NCI-H526 treated with DMSO at 0.1 percent for 48 hours (cell line): ENCODE results near the gene SSRP1.
A peak's percentile ranks its signal among the peaks of the same experiment; 100 is the strongest.

ENCODE experiments used
- DNase-seq: peaks from one replicate; lab custom pipeline; 2025; lab: John Stamatoyannopoulos, UW

The SSRP1 gene

GRCh38 chr11:57314221-57314973 lies 21.3 kb downstream of the SSRP1 start:
- no peak for DNase-seq

GRCh38 chr11:57313788-57314135 lies 21.9 kb downstream of the SSRP1 start:
- no peak for DNase-seq

GRCh38 chr11:57313071-57313787 lies 22.5 kb downstream of the SSRP1 start:
- DNase-seq = no peak

GRCh38 chr11:57312511-57313021 lies 23.1 kb downstream of the SSRP1 start:
- DNase-seq = no peak

DNA sequence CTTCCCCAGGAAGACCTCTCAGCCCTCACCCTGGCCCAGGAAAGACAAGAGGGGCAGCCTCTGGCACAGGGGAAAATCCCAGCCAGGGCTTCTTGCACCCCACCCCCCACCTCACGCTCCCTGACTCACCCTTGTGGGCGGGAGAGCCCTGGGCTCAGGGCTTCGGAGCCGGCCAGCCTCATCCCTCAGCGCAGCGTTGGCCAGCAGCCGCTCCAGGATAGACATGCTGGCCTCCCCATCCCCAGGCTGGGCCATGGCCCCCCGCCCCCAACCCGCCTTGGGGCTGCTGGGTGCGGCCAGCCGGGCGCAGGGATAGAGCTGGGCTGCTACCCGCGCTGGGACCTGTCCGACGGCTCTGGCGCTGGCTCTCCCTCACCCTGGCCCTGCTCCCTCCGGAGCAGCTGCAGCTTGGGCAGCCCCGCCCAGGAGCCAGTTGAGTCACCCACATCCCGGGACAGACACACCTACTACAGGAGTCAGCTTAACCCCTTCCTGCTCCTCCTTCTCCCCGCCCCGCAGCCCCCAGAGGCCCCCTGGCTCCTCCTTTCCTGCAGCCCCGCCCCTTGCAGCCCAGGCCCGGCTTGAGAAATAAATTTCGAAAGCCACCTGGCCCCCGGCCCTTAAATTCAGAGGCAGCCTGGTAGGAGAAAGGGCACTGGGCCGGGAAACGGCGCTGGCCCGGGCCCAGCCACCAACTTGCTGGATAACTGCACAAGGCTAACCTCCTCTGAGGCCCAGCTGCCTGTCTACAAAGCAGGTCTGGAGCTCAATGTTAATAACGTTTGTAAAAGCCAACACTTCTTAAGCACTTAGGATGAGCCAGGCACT lies 24.4 kb downstream of the SSRP1 start:
- DNase-seq = peak; percentile 81

DNA sequence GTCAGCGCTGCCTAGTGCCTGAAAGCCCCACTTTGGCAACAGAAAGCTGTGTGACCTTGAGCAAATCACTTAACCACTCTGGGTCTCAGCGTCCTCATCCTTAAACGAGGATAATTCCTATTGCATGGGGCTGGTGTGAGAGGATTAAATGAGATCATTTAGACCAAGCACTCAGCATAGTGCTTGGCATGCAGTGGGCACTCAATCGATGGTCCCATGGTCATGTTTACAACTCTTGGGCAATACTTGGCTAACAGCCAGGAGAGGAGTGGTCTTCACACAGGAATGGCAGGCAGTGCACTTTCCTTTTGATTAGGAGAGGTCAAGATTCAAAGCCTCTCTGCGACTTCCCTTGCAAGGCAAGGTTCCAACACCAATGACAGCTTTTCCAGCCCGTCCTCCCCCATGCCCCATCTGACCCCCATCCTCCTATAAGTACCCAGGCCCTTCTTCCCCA lies 25.0 kb downstream of the SSRP1 start:
- DNase-seq = no peak

- no peak for DNase-seq
Observed at GRCh38 chr11:57310091-57310490, 25.6 kb downstream of the SSRP1 start.

DNA sequence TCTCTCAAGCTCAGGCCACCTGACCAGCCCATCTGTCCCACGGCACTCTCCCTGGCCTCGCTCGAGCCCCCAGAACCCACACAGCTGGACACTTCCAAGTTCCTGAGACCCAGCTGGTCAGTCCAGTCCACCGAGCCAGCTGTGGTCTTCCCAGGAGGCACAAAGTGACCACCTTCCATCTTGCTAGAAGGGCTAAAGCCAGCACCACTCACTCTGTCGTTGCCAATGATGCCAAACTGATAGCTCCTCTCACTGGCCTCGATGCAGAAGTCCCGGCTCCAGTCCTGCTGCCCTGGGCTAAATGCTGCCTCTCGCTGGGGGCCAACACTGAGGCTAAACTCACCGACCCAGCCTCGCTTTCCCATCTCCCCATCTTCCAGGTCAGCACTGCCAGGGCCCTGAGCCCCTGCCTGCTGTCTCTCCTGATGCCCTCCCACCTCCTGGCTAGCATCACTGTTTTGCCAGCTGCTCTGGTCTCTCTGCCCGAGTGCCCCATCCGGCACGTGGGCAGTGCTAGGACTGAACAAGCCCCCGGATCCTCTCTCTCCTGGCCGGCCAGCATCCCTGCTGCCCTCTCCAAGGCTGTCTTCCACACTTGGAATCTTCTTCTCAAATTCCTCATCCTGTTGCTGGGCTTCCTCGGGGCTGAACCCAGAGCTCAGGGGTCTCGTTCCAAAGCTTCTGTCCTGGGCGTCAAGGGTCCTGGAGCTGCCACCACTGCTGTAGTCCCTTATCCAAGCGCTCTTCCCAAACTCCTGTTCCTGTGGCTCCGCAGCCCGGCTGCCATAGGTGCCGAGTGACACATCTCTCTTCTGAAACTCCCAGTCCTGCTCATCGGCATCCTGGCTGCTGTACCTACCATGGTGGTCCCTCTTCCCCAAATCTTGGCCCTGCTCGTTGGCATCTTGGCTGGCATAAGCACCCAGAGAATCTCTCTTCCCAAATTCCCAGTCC lies 26.3 kb downstream of the SSRP1 start:
- no peak for DNase-seq

DNA sequence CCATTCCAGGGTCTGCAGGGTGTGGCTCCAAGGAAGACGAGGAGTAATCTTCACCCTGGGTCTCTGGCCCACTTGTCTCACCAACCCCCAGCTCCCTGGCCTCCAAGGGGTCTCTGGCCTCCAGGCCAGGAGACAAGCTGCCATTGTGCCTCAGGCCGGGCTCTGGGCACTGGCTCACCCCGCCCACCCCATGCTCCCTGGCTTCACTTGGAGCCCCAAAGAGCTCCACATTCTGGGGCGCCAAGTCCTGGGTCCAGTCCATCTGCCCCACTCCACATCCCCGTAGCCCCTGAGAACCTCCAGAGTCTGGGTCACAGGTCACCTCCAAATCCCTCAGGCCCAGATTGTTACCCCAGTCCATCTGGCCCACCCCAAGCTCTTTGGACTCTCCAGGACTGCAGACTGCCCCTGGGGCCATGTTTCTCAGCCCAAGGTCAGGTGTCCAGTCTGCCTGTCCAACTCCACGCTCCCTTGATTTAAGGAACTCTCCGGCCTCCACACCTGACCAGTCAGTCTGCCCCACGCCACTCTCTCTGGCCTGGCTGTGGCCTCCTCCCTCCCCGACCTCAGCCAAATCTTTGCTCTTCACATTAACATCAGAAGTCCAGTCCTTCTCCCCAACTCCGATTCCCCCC lies 27.1 kb downstream of the SSRP1 start:
- DNase-seq = no peak

GRCh38 chr11:57307666-57308270 lies 27.9 kb downstream of the SSRP1 start:
- DNase-seq = no peak

DNA sequence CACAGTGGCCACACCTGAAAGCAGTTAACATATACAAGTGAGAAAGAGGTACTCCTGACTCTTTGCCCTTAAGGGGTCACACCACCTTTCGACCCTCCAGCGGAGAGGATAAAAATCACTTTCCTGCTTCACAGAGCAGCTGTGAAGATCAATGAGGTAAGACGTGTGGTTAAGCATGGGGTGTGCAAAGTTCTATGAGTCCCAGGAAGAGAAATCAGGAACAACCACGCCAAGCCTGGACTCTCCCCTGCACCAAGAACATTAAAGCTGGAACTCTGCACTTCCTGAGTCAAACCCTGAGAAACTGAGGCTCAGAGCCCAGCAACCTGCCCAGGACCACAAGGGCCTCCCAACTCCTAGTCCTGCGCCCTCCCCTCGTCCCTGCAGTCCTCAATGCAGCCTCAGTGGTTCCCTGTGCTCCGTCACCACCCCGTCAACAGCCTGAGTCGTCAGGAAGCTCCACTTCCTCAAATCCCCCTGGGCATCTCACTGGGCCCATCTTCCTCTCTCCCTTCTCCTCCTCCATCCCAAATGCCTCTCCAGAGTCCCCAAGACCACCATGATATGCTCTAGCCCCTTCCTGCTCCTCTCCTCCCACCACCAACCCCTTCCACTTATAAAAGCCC lies 28.6 kb downstream of the SSRP1 start:
- no peak for DNase-seq

- DNase-seq = no peak
Observed at GRCh38 chr11:57306161-57306876, 29.4 kb downstream of the SSRP1 start.

DNA sequence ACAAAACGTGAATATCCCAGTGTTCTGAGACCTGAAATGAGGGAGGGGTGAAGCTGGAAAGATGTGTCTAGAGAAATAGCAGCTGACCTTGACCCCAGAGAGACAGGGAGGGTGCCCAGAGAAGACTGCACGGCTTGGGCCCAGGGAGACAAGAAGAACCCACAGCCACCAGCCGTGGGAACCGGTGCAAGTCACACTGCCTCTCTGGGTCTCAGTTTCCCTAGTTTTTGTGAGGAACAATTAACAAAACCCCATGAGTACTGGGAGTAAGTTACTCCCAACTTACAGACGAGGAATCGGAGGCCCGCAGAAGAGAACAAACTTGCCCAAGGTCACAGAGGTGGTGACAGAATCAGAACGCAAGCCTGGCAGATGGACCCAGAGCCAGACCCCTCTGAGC lies 30.2 kb downstream of the SSRP1 start:
- DNase-seq = no peak

- DNase-seq = no peak
Observed at GRCh38 chr11:57303990-57304579, 31.6 kb downstream of the SSRP1 start.

DNA sequence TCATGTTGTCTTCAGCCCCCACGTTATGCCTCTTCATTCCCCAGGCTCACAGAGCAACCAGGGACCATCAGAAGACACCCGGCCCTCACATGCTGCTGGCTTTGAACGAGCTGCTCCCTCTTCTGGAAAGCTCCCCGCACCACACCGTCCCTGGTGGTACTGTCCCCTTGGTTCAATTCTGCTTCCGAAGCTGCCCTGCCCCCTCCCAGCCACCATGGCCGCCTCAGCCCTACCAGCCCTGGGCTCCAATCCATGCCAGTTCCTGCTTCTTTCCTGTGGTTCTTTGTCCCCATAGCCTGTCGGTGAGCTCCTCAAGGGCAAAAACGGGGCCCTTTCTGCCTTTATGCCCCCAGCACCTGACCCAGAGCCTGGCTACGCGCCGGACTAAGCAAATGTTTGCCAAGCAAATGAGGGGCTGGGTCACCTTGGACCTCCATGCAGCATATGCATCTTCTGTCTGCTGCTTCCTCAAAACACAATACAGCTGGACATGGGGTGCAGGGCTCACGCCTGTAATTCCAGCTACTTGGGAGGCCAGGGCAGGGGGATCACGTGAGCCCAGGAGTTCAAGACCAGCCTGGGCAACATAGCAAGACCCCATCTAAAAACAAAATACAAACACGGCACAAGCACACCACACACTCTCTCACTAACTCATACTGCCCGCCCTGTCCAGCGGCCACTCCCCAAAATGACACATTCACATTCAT lies 32.3 kb downstream of the SSRP1 start:
- DNase-seq = no peak

GRCh38 chr11:57302489-57302888 lies 33.2 kb downstream of the SSRP1 start:
- DNase-seq = no peak

DNA sequence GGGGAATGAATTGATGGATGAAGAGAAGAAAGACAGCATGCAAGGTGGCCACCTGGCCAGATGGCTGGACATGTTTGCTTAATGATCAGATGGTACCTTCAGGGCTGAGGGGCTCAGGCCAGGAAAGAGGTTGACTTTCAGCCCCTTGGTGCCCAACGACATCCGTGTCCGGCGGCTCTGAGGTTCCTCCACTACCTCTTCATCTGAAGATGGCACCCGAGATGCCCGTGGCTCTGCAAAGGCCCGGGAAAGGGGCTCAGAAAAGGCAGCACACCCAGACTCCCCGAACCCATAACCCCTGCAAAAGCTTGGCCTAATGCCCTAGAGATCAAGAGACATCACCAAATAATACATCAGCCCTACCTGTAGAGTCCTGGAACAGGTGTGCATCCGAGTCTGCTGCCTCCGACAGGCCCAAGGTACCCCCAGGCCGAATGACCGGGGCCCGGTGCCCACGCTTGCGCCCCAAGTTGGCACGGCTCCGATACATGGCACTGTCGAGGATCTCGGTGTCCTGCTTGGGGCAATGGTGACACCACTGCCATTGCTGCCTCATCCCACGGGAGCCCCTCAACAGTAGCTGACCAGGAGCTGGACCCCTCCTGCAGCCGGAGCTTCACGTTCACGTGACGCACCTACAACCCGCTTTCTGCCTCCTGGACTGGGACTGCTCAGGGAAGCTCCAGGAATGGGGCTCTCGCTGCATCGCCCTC lies 33.8 kb downstream of the SSRP1 start:
- DNase-seq = no peak

- DNase-seq = no peak
Observed at GRCh38 chr11:57300785-57301184, 34.9 kb downstream of the SSRP1 start.
